Activated CD4-positive, alpha-beta T cell treated with anti-CD3 and anti-CD28 coated beads, Interleukin-2, amount 50 U/mL, for 48 hours (primary cell): ENCODE results near the gene GRHL1.

ENCODE experiments used
- DNase-seq, 2 experiments: peaks; one replicate each; pipeline ENCODE4 v3.0.0-alpha.2; 2020

Gene GRHL1

DNA sequence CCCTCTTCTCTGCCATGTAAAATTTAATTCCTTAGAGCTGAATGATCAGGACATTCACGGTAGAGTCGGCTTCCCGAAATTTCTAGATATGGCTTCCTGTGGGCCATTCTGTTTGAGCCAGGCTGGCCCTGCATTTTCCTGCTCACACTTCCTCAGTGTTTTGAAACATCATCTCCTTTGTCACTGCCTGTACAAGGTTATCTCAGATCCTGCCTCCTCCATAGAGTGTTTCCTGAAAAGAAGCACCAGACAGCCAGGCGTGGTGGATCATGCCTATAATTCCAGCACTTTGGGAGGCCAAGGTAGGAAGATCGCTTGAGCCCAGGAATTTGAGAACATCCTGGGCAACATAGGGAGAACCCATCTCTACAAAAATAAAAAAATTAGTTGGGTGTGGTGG lies 43.6 kb downstream of the GRHL1 start:
- DNase-seq = no peak

DNA sequence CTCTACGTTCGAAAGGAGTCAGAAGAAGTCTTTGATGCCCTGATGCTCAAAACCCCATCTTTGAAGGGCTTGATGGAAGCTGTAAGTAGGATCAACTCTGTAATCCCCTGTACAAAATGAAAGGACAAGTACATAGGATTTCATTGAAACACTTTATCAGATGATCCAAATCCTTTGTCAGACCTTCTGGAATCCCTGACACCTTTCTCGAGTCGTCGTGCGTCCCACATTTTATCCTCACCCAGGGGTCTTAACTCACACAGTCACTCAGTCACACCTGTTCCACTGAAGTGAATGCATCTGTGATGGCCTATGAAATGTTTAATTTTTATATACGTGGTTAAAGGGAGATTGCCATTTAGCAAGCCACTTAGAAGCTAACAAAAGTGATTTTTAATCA lies 44.8 kb downstream of the GRHL1 start:
- no peak for DNase-seq

DNA sequence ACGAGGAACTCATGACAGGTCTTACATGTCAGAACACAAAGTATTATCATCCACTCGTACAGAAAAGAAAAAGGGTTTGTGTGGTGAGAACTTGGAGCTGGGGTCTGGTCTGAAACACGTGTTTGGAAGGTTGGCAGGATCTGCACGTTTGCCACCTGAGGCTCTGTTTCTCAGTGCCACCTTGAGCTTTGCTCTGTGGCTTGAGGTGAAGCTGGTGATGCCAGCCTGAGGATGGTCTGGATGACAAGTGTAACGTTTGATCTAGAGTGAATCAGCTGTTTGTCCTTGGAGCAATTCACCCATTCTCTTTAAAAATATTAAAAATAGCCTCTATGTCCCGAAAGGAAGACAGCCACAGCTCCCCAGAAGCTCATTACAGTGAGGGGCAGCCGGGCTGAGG lies 46.4 kb downstream of the GRHL1 start:
- DNase-seq = no peak

- DNase-seq = no peak
Observed at GRCh38 chr2:9998916-9999654, 47.6 kb downstream of the GRHL1 start.

DNA sequence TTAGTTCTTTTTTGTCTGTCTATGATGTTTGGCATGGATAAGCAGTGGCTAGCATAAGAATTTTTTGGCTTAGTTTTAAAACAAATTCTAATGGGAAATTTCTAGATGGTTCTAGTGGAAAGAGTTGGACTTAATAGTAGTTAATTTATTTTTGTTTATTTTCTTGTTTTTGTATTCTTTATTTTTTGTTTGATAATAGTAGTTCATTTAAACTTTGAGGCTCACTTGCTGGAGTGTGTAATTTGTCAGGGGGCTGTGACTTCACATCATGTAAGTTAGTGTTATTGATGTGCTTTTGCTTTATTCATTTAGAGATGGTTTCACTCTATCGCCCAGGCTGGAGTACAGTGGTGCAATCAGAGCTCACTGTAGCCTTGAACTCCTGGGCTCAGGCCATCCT lies 48.2 kb downstream of the GRHL1 start:
- no peak for DNase-seq

DNA sequence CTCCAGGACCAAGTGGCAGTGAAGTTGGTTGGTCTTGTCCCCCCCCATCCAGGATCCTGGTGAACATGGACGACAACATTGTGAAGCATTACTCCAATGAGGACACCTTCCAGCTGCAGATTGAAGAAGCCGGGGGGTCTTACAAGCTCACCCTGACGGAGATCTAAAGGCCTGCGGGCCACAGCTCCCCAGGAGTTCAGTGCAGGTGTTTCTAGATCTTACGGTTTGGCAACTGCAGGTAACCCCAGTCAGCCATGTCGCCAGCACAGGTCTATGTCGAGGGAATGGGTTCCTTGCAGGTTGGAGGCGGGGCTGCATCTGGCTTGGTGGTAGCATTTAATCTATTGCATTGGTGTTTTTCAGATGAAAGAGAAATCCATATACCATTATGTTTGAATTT lies 49.0 kb downstream of the GRHL1 start:
- no peak for DNase-seq

DNA sequence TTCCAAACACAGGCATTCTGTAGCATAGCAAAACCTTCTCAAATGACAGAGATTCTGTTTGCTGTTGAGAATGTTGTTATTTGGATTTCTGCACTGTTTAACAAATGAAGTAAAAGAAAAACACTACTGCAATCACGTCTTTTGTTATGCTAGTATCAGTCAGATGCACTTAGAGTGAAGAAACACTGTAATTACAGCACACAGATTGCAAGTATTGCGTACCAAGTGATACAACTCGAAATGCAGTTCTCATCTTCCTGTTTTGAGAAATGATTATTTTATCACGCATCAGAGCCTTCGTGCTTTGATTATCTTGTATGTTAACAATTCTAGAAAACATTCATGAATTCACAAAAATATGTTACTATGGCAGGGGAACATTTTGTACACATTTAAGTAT lies 50.1 kb downstream of the GRHL1 start:
- DNase-seq = no peak

GRCh38 chr2:10002109-10002508 lies 50.6 kb downstream of the GRHL1 start:
- DNase-seq = no peak

GRCh38 chr2:10002681-10003080 lies 51.2 kb downstream of the GRHL1 start:
- DNase-seq = no peak

DNA sequence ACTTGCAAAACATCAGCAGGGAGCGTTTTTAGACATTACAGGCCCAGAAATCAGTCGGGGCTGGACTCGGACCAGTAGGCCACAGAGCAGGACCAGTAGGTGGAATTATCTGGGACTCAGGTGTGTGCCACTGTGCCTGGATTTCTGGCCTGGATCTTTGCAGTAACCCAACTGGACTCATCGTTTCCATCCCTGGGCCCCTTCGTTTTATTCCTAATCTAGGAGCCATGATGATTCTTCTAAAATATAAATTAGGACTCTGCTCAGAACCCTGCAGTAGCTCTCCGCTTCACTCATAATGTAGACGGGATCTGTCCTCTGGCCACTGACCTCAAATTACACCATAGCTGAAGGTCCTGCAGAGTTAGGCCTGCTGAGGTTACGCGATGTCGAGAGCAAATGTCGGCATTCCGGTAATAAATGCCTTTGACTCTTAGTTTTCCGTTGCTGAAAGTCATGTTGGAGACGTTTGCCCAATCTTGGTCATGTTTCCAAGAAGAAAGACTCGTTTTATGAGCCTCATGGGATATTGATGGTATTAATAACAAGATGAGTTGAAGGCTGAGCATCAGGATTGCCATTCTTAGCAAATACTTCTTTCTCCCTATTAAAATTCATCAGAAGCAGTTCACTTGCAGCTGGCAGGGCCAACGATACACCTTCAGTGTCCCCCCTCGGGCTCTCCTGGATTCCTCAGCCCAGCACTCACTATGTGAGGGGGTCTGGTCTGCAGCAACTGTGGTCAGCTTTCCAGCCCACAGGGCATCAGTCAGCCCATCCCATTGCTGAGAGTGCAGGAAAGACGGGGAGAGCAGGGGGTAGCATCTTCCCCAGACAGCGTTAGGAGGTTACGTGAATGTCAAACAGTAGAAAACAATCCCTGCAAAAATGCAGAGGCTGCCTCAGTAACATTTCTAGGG lies 52.0 kb downstream of the GRHL1 start:
- DNase-seq = no peak

DNA sequence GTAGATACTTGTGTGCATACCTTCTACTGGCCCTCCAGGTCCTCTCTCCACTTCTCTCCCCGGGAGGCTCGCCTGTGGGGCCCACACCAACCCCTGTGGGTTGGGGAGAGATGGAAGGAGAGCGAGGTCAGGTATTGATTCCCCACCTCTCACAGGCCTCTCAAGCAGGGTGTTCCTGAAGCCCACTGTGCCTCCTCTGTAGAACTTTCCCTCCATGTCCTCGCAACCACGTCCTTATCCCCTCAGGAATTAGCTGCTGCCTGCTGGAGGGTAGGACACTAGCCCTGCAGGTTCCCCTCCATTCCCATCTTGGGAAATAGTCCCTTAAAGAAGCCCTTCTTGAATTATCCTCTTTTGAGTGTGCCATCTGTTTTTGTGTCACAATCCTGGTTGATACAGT lies 52.9 kb downstream of the GRHL1 start:
- no peak for DNase-seq

- no peak for DNase-seq
Observed at GRCh38 chr2:10004836-10005235, 53.3 kb downstream of the GRHL1 start.

DNA sequence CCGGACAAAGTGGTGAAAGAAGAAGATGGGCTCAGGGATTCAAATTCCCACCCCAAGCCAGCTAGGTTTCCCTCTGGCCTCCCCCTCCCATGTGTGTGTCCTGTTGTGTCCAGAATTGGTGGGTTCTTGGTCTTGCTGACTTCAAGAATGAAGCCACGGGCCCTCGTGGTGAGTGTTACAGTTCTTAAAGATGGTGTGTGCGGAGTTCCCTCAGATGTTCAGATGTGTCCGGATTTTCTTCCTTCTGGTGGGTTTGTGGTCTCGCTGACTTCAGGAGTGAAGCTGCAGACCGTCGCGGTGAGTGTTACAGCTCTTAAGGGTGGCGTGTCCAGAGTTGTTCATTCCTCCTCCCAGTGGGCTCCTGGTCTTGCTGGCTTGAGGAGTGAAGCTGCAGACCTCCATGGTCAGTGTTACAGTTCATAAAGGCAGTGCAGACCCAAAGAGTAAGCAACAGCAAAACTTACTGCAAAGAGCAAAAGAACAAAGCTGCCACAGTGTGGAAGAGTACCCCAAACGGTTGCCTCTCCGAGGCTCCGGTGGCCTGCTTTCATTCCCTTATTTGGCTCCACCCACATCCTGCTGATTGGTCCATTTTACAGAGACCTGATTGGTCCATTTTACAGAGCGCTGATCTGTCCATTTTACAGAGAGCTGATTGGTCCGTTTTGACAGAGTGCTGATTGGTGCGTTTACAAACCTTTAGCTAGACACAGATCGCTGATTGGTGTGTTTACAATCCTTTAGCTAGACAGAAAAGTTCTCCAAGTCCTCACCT lies 54.2 kb downstream of the GRHL1 start:
- no peak for DNase-seq

DNA sequence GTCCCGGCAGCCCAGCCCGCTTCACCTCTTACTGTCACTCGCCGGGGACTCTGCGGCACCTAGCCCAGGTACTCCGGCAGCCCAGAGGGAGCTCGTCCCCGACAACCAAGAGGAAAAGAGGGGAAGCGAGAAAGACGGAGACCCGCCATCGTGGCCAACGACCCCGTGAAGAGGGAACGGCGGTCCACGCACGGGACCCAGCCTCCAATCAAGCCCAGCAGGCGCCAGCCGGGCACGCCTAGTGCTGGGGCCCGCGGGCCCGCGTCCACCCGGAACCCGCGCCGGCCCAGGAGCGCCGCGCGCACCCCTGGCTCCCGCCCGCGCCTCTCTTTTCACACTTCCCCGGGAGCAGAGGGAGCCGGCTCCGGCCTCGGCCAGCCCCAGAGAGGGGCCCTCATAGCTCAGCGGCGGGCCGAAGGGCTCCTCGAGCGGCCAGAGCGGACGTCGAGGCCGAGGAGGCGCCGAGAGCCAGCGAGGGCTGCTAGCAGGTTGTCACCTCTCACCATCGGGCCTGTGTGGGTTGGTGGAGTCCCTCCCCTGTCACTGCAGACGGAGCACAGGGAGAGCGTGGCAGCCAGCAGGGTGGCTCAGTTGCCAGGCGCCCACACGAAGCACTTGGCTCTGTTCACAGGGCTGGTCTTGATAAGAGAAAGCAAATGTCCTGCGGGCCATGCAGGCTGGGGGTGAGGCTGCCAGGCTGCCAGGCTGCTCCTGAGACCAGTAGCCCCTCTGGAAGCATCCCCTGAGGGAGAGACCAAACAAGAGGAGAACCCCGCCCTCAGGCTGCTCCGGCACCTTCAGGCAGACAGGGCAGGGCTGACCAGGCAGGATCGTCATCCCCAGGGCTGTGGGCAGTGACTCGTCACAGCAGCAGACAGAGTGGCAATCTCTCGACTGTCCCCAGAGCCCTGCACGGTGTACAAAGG lies 55.0 kb downstream of the GRHL1 start:
- no peak for DNase-seq

GRCh38 chr2:10007435-10007834 lies 55.9 kb downstream of the GRHL1 start:
- no peak for DNase-seq

DNA sequence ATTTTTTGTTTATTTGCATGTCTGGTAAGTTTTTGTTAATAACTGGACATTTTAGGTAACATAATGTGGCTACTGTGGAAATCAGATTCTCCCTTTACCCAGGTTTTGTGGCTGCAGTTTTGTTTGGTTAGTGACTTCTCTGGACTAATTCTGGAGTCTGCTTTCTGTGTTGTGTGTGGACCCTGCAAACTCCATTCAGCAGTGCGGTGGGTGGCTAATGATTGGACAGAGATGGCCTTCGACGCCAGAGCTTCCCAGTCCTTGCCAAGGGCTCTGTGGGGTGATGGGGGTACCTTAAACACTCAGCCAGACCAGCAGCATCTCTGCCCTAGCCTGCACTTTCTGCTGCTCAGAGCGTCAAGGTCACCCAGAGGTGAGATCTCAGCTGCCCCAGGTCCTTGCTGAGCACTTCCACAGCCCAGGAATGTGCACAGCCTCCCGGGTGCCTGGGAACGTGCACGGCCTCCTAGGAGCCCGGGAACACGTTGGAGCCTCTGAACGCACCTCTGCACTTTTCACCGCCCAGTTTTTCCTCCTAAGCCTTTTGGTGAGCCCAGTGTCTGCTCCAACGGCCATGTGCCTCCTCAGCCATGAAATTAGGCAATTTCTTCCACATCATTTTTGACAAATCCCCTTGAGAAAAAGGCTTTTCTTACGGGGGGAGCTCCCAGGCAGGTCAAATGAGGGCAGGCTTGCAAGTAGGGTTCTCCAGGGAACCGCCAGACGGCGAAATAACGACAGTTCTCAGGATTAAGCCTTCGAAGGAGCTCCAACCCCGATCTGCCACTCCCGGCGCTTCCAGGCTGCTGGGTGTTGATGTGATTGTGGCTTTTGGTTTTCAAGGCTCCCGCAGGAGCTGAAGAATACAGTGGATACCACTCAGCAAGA lies 56.7 kb downstream of the GRHL1 start:
- DNase-seq = no peak

DNA sequence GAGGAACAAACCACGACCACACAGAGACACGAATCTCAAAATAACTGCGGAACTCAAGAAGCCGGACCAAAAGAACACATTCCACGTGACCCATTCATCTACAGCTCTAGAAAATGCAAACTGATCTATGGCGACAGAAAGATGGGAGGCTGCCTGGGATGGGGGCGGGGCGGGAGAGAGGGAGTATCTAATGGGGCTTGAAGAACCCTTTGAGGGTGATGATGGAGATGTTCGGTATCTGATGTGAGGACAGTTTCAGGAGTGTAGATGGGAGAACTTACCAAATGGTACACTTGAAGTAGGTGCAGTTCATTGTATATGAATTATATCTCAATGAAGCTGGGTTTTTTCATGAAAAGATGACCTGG lies 57.3 kb downstream of the GRHL1 start:
- no peak for DNase-seq

GRCh38 chr2:10009271-10009810 lies 57.8 kb downstream of the GRHL1 start:
- no peak for DNase-seq

GRCh38 chr2:10009811-10010781 lies 58.6 kb downstream of the GRHL1 start:
- no peak for DNase-seq
